Measurements from ENCODE around the gene PRKCB.

PRKCB gene

DNA sequence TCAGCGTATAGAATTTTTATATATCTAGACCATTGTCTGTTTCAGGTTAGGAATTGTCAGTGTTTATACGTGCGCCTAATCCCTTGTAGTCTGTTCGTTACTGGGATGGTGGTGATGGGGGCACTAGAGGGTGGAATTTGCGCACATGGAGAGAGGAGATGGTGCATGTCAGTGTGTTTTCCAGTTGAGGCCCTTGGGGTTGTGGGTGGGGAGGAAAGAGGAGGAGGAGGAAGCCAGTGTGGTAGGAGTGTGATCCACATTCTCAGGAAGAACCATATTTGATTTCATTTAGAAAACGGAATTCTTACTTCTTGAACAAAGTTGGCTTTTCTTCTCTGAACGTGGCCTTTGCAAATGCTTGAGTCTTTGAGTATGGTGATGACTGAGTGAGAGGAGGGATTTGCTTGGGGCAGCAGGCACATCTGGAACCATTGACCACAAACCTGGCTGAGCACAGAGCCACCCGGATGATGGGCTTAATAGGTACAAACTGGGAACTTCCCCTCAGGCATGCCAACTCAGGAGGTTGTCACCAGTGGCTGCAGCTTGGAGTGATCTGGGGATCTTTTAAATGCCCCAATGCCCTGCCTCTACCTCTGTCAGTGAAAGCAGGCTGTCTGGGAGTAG lies 98.9 kb downstream of the PRKCB start:
- in situ Hi-C loops (cut with MboI; ENCODE audit: low sequenced_read_pairs) = no loop called here

DNA sequence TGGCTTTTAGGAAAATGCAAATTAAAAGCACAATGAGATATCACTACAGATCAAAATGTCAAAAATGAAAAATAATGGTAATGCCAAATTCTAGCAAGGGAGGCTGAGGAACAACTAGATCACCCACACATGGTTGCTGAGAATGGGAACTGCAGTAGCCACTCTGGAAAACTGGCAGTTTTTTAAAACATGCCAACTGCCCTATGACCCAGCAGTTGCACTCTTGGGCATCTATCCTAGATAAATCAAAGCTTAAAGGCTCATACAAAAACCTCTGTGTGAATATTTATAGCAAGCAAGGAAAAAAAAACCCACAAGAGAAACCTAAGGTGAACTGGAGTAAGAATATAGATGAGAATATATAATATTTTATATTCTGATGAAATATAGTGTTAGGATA lies 104.3 kb downstream of the PRKCB start:
- in situ Hi-C loops (cut with MboI; ENCODE audit: low sequenced_read_pairs) = no loop called here

- in situ Hi-C loops (cut with MboI; ENCODE audit: low sequenced_read_pairs) = no loop called here
These were observed 105.2 kb downstream of the PRKCB start for GRCh38 chr16:23941025-23941424.

DNA sequence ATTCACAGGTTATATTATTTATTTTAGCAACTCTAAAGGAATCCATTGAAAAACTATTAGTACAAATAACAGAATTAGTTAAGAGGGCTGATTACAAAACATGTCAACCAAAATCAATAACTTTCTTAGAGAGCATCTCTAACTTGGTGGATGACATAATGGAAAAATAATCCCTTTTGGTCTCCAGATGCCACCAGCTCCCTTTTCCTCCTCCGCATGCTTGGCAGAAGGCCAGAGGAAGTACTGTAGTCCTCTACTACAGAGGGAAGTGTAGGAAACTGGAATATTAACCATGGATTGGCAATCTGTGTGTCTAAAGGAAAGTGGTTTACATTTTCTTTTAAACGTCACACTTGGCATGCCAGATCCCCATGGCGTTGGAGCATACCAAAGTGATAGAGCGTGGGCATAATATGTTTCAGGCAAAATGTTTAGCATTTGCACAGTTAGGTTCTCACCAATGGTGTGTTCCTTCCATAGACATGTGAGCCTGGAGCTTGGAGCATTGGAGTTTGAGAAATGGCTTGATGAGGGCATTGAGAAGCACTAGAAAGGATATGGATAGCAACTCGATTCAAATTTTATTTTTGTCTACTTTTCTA lies 106.3 kb downstream of the PRKCB start:
- in situ Hi-C loops (cut with MboI; ENCODE audit: low sequenced_read_pairs) = no loop called here

GRCh38 chr16:23943604-23944003 lies 107.8 kb downstream of the PRKCB start:
- in situ Hi-C loops (cut with MboI; ENCODE audit: low sequenced_read_pairs) = no loop called here

- in situ Hi-C loops (cut with MboI; ENCODE audit: low sequenced_read_pairs) = no loop called here
These were observed 108.6 kb downstream of the PRKCB start for GRCh38 chr16:23944381-23944780.

DNA sequence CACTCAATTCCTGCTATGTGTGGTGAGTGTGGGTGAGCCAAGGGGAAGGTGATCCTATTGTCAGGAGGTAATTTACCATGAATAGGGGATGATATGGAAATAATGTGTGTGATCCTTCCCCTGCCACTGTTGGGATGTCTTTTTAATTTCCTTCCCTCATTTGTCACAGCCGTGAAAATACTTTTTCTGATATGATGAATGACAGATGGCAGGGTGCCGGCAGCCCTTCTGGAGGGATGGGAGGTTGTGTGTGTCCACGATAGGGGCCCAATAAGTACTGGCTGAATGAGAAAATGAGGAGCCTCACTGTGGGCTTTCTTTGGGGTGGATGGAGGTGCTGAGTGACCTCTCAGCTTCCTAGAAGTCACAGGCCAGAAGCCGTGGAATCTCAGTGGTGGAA lies 109.5 kb downstream of the PRKCB start:
- in situ Hi-C loops (cut with MboI; ENCODE audit: low sequenced_read_pairs) = no loop called here

DNA sequence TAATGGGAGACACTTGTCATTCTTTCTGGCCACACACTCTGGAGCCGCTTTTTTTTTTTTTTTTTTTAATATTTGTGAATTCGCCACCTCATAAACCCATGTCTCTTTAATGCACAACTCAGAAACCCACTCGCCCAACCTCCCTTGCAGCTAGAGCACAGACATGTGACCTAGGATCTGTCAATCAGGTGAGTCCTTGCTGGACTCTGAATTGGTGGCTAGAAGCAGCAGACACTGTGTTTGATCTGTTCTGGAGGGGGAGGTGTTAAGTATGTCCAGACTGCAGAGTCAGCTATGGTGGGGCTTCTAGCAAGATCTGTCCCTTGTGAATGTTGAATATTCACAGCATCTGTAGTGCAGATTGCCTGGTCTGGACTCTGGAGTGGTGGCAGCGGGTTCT lies 112.1 kb downstream of the PRKCB start:
- in situ Hi-C loops (cut with MboI; ENCODE audit: low sequenced_read_pairs) = no loop called here

GRCh38 chr16:23948949-23949411 lies 113.2 kb downstream of the PRKCB start:
- in situ Hi-C loops (cut with MboI; ENCODE audit: low sequenced_read_pairs) = no loop called here

DNA sequence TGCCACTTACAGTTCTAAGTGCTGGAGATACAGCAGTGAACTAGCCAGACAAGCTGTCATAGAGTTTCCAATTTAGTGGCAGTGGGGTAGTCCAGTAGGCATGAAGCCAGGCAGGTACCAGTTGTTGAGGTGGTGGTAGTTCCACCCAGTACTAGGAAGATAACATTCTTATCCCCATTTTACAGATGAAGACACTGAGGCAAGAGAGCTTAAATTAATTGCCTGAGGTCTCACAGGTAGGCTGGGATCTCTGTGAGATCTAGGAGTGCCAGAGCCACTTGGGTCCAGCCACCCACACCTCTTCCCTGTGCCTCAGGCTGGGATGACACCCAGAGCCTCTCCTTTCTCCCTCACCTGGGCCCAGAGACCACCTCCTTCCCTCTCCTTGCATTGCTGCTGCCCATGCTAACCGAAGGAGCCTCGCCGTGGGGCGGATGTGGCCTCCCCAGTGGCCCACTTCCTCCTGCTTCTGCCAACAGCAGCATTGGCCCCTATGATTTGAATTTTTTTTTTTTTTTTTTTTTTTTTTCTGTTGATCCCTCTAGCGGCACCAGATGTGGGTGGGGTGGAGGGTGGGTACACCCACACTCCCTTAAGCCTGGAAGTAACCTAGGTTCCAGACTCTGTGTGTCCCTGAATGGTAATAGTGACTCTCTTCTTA lies 114.0 kb downstream of the PRKCB start:
- in situ Hi-C loops (cut with MboI; ENCODE audit: low sequenced_read_pairs) = no loop called here

DNA sequence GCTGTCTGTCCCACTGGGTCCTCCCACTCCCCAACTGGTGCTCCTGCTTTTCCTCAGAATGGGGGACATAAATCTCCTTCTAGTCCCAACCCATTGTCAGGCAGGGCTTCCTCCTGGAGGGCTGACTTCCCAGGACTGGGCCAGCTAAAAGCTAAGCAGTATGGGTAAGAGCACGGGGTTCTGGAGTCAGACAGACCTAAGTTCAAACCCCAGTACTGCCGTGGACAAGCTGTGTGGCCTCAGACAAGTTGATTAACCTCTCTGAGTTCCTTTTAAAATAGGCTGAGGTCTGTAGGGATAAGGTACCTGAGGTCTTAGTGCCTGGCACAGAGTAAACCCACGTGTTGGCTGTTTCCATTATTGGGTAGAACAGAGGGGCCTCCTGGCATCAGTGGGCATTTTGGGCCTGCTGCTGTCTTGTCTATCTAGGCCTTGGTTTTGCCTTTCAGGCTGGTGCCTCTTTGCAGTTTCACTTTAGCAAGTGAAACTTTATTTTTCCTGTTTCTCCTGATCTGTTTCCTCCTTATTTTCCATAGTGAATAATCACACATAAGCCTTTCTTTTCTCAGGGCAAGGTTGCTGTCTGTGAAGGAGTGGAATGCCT lies 114.6 kb downstream of the PRKCB start:
- in situ Hi-C loops (cut with MboI; ENCODE audit: low sequenced_read_pairs) = no loop called here

- in situ Hi-C loops (cut with MboI; ENCODE audit: low sequenced_read_pairs) = no loop called here
These were observed 115.1 kb downstream of the PRKCB start for GRCh38 chr16:23950898-23951297.

GRCh38 chr16:23952128-23952970 lies 116.6 kb downstream of the PRKCB start:
- in situ Hi-C loops (cut with MboI; ENCODE audit: low sequenced_read_pairs) = no loop called here

DNA sequence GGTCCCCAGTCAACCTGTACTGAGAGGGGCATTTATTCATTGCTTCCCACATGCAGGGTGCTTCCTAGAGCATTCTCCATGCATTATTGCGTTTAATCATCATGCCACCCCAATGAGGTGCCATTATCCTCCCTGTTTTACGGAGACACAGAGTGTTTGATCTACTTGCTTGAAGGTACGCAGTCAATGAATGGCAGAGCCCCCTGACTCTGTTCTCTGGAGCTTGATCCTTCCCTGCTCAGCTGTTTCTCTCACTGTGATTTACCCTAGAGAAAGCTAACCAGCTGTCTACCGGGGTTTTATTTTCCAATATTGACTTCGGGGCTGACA lies 117.2 kb downstream of the PRKCB start:
- in situ Hi-C loops (cut with MboI; ENCODE audit: low sequenced_read_pairs) = no loop called here

- in situ Hi-C loops (cut with MboI; ENCODE audit: low sequenced_read_pairs) = no loop called here
These were observed 117.7 kb downstream of the PRKCB start for GRCh38 chr16:23953476-23953875.

GRCh38 chr16:23955088-23955487 lies 119.3 kb downstream of the PRKCB start:
- in situ Hi-C loops (cut with MboI; ENCODE audit: low sequenced_read_pairs) = no loop called here

DNA sequence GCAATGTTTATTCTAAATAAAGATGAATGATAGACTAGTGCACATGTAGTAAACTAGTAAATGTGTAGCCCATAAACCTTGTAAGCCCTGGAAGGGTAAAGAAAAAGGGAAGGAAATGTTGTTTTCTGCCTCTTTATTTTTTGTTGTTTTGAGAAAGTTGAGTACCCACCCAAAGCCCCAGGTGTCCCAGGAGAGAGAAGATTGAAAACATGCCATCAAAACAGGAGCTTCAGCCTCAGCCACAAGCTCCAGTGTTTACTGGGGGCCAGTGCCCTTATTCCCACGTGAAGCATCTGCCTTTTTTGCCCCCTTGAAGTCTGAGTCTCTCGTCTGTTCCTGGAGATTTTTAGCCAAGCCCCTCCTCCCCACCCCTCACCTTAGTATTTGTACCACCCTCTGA lies 121.5 kb downstream of the PRKCB start:
- in situ Hi-C loops (cut with MboI; ENCODE audit: low sequenced_read_pairs) = no loop called here

DNA sequence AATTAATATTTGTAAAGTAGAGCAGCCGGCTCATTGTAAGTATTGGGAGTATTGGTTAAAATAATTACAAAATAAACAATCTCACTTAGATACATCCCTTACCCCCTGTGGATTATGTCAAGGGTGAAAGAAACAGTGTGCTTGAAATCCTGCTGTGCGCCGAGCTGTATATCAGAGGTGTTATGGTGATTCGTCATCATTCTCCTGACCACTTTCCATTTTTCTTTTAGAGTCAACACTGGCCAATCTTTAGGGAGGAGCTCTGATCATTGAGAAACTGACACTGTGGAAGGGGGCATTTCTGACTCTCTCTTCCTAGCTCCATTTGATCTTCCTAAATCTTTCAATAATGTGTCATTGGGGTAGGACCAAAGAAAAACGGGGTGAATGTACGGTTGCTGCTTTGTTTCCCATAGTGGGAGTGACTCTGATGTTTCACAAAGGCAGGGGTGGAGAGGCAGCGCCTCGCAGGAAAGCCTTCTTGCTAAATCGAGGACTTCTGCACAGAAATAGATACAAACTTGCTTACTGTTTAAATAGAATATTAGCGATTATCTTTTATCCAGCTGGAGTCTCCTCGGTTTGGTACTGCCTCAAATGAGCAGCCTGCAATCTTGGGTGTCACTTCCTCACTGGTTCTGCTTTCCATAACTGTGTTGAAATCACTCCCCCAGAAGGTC lies 123.4 kb downstream of the PRKCB start:
- in situ Hi-C loops (cut with MboI; ENCODE audit: low sequenced_read_pairs) = no loop called here

DNA sequence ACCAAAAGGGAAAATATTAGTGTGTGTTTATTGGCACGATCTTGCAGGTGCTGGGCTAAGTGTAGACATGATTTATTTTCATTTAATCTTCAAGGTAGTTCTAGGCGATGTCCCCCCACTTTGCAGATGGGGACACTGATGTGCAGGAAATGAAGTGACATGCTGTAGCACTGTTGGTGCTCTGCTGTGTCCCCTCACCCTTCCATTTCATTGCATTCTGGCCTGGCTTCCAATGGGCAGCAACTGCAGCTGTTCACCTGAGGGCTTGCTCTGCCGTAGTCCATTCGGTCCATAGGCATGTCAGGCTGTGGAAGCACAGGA lies 123.9 kb downstream of the PRKCB start:
- in situ Hi-C loops (cut with MboI; ENCODE audit: low sequenced_read_pairs) = no loop called here

DNA sequence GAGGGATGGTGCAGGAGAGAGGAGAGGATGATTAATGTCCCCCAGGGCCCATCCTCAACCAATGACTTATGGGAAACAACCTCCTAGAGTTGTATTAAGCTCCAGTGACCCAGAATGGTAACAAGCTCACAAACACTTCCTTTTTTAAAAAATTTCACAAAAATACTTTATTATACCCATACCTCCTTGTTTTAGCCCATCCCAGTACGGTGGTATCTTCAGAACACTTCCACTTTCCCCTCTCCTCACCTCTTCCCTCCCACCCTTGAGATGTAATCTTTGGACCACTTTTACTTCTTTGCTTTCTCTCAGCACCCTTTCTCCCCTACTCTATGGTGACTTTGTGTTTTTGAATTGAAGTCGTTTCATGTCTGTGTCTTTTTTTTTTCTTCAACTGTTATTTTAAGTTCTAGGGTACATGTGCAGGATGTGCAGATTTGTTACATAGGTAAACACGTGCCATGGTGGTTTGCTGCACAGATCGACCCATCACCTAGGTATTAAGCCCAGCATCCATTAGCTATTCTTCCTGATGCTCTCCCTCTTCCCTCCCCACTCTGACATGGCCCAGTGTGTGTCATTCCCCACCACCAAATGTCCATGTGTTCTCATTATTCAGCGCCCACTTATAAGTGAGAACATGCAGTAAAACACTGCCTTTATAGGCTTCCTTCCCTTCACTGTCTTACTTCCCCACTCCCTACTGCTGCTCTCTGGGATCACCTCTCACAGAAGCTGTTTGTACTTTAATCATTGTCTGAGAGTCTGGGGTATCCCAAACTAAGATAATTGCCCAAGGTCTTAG lies 124.5 kb downstream of the PRKCB start:
- in situ Hi-C loops (cut with MboI; ENCODE audit: low sequenced_read_pairs) = no loop called here

Data from hTERT RPE-1 (cell line).